HG02623 (cell line): ENCODE data around the gene XPO5.
"Not testable (repeated sequence)": the region's sequence is repeated elsewhere in the genome, so short reads cannot be mapped to it uniquely, and the experiment has no call there.

Source experiments
- ATAC-seq: cut with Tn5 transposase; IDR thresholded peaks from one replicate; pipeline ENCODE4 v1.9.1; 2021; ENCODE audit warnings: moderate library complexity; ENCODE audit not compliant: unreplicated experiment

Gene XPO5

GRCh38 chr6:43575772-43576551 is at the start of gene XPO5, which contains the start of gene POLH:
TSS of gene XPO5 (minus strand) at chr6:43576038. CDS start at chr6:43575864, 174 bp downstream.
TSS of gene POLH (plus strand) at chr6:43576185. CDS start at chr6:43582320, 6,135 bp downstream.
- peak; percentile 80 for ATAC-seq

GRCh38 chr6:43625393-43625992 is 49.7 kb upstream of the XPO5 start:
- ATAC-seq: no peak

- ATAC-seq: no peak
Observed at GRCh38 chr6:43624786-43625288, 49.0 kb upstream of the XPO5 start.

GRCh38 chr6:43623880-43624785 is 48.3 kb upstream of the XPO5 start:
- no peak for ATAC-seq

- ATAC-seq: no peak
Observed at GRCh38 chr6:43622541-43622940, 46.7 kb upstream of the XPO5 start.

- ATAC-seq: no peak
Observed at GRCh38 chr6:43621836-43622180, 46.0 kb upstream of the XPO5 start.

GRCh38 chr6:43621078-43621835 is 45.4 kb upstream of the XPO5 start:
- ATAC-seq: no peak

- no peak for ATAC-seq
Observed at GRCh38 chr6:43616725-43617472, 41.1 kb upstream of the XPO5 start.

GRCh38 chr6:43614396-43614730 is 38.5 kb upstream of the XPO5 start:
- no peak for ATAC-seq

GRCh38 chr6:43613721-43614395 is 38.0 kb upstream of the XPO5 start:
- ATAC-seq: no peak

GRCh38 chr6:43610431-43610830 is 34.6 kb upstream of the XPO5 start:
- no peak for ATAC-seq

GRCh38 chr6:43609402-43609801 is 33.6 kb upstream of the XPO5 start:
- ATAC-seq: no peak

GRCh38 chr6:43608807-43609206 is 33.0 kb upstream of the XPO5 start:
- no peak for ATAC-seq

GRCh38 chr6:43608310-43608763 is 32.5 kb upstream of the XPO5 start:
- ATAC-seq: no peak

- ATAC-seq: no peak
Observed at GRCh38 chr6:43606019-43606418, 30.2 kb upstream of the XPO5 start.

- no peak for ATAC-seq
Observed at GRCh38 chr6:43604174-43604573, 28.3 kb upstream of the XPO5 start.

- ATAC-seq: no peak
Observed at GRCh38 chr6:43600595-43600994, 24.8 kb upstream of the XPO5 start.

GRCh38 chr6:43593938-43594337 is 18.1 kb upstream of the XPO5 start:
- no peak for ATAC-seq

GRCh38 chr6:43589564-43589963 is 13.7 kb upstream of the XPO5 start:
- not testable (repeated sequence) for ATAC-seq
